WTC11 (cell line): ENCODE measurements around the gene CHST11. TPM values are rescaled to one million over a fixed set of nuclear protein-coding genes. Genes with fewer than 3 reads are reported as not detected.

Experiments used
- ATAC-seq: fragments of 200-7000 bp; cut with Tn5 transposase; 2 replicates; pipeline ENCODE4 v1.10.0; 2021; ENCODE audit warnings: mild to moderate bottlenecking, moderate library complexity
- CTCF ChIA-PET: fragments of 300-600 bp; sonication (Branson Sonifier 250); formaldehyde crosslinking; loops from one replicate; lab custom pipeline; 2021; ENCODE audit warnings: antibody characterized with exemption; lab: Charles Lee
- POLR2A ChIA-PET: fragments of 350-600 bp; sonication (Branson Sonifier 250); formaldehyde crosslinking; loops from one replicate; lab custom pipeline; 2021; ENCODE audit warnings: antibody characterized with exemption; lab: Charles Lee
- DNase-seq: peaks from one replicate; pipeline ENCODE4 v3.0.0; 2021; ENCODE audit warnings: low spot score
- H3K27ac Mint-ChIP-seq: 2 replicates; pipeline ENCODE4 v1.8.0; 2021; ENCODE audit warnings: mixed read lengths
- H3K27me3 Mint-ChIP-seq: 2 replicates; pipeline ENCODE4 v1.8.0; 2021; ENCODE audit warnings: low read depth, mild to moderate bottlenecking, moderate library complexity, mixed read lengths
- H3K36me3 Mint-ChIP-seq: 2 replicates; pipeline ENCODE4 v1.8.0; 2021; ENCODE audit warnings: mixed read lengths
- H3K4me1 Mint-ChIP-seq: 2 replicates; pipeline ENCODE4 v1.8.0; 2022; ENCODE audit warnings: mixed read lengths
- H3K4me3 Mint-ChIP-seq: 2 replicates; pipeline ENCODE4 v1.8.0; 2021; ENCODE audit warnings: mild to moderate bottlenecking, moderate library complexity, mixed read lengths
- H3K9me3 Mint-ChIP-seq: 2 replicates; pipeline ENCODE4 v1.8.0; 2021; ENCODE audit warnings: mixed read lengths
- ESRRA ChIP-seq: sonication (generic); formaldehyde crosslinking; IDR thresholded peaks from 2 replicates; pipeline ENCODE4 v1.8.1; 2022; ENCODE audit warnings: mild to moderate bottlenecking, missing genetic modification reagents, borderline replicate concordance
- FOXJ3 ChIP-seq: sonication (generic); formaldehyde crosslinking; IDR thresholded peaks from 2 replicates; pipeline ENCODE4 v1.9.0; 2021; ENCODE audit warnings: missing genetic modification reagents, mild to moderate bottlenecking, borderline replicate concordance
- JUN ChIP-seq: sonication (generic); formaldehyde crosslinking; IDR thresholded peaks from 2 replicates; pipeline ENCODE4 v1.8.0; 2023; ENCODE audit warnings: mild to moderate bottlenecking, missing genetic modification reagents
- OVOL2 ChIP-seq: fragments of 250-450 bp; sonication (Bioruptor Pico); IDR thresholded peaks from 2 replicates; pipeline ENCODE4 v1.9.0; 2021; ENCODE audit warnings: mild to moderate bottlenecking, borderline replicate concordance
- ZNF121 ChIP-seq: sonication (generic); formaldehyde crosslinking; IDR thresholded peaks from 2 replicates; pipeline ENCODE4 v1.8.0; 2023; ENCODE audit warnings: missing genetic modification reagents
- ZNF396 ChIP-seq: fragments of 250-450 bp; sonication (Bioruptor Pico); IDR thresholded peaks from 2 replicates; pipeline ENCODE4 v1.8.0; 2021; ENCODE audit warnings: mild to moderate bottlenecking, moderate library complexity, borderline replicate concordance
- ZNF416 ChIP-seq: fragments of 250-450 bp; sonication (Bioruptor Pico); IDR thresholded peaks from 2 replicates; pipeline ENCODE4 v1.9.0; 2021; ENCODE audit warnings: mild to moderate bottlenecking, inconsistent platforms
- total RNA-seq: library from RNA; stranded (reverse); gene quantifications from 3 replicates; pipeline ENCODE4 v1.2.3, GENCODE V29; 2021
- TF ChIP-seq, protein P1 (sequence below): sonication (generic); formaldehyde crosslinking; IDR thresholded peaks from 2 replicates; pipeline ENCODE4 v1.8.0; 2022; ENCODE audit warnings: mild to moderate bottlenecking, missing genetic modification reagents
- TF ChIP-seq, protein P2 (sequence below): fragments of 250-450 bp; sonication (Bioruptor Pico); IDR thresholded peaks from 2 replicates; pipeline ENCODE4 v1.8.0; 2021; ENCODE audit warnings: mild to moderate bottlenecking
- TF ChIP-seq, protein P3 (sequence below): fragments of 200-600 bp; IDR thresholded peaks from 2 replicates; pipeline ENCODE4 v1.8.0; 2022; ENCODE audit warnings: antibody characterized with exemption
- TF ChIP-seq, protein P4 (sequence below): sonication (generic); formaldehyde crosslinking; IDR thresholded peaks from 2 replicates; pipeline ENCODE4 v1.8.1; 2023; ENCODE audit warnings: mild to moderate bottlenecking, missing genetic modification reagents

CHST11 gene
- total RNA-seq, 1 experiment from 2014 or later = 24.2 TPM

DNA sequence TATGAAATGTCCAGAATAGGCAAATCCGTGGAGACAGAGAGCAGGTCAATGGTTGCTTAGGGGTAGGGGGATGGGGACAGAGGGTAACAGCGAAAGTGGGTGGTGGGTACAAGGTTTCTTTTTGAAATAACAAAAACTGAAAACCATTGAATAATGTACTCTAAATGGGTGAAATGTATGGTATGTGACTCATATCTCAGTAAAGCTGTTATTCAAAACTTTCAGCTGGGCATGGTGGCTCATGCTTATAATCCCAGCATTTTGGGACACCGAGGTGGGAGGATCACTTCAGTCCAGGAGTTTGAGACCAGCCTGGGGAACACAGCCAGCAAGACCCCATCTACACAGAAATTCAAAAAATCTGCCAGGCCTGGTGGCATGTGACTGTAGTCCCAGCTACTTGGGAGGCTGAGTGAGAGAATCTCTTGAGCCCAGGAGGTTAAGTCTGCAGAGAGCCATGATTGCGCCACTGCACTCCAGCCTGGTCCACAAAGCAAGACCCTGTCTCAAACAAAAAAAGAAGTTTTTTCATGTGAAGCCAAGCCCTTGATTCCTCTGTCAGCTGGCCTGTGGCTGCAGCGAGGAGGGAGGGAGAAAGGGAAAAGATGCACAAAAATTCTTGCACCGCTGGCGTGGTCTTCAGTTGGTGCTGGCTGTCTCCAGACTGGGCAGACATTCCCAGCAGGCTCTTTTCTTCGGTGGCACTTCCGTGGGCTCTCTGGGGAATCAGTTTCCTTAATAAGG, 253.1 kb downstream of the CHST11 start:
- POLR2A ChIA-PET = interaction anchor here (0.6 kb wide), 1 partner anchor 571 kb away, joined by 3 read pairs; no protein-coding TSS in a partner anchor
- no peaks in the 10 kb centered on the region for H3K27me3 Mint-ChIP-seq

DNA sequence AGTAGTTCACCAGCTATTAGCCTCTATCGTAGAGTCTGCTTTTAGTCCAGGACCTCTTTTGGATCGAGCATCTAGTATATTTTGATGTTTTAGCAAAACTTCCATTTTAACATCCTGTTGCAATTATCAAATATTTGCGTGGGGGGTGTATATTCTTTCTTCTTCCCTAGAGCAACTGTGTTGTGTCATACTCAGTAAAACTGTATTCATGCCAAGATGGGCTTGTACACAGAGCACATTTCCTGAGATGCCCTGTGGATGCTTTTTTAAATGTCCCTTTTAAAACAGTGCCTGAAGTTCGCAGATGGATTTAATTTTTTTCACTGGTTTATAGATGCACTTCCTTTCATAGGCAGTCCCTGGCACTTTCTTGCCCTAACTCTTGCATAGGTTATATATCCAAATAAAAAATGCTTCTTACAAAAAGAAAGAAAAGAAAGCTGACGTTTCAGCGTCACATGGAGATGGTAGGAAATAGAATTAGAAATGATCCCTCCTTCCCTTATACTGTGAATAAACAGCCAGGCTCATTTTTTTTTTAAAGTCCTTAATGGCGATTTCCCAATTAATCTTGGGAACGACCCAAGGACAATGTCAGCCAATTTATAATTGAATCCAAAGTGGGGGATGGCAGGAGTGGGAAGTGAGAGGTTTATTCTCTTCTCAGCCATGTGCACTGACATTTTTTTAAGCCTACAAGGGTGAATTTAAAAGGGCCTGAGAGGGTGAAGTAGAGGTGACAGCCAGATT, 254.4 kb downstream of the CHST11 start:
- Mint-ChIP-seq H3K36me3 (no peaks in the 10 kb centered on the region), H3K4me1 (peaks cover 65% of the 10 kb centered on the region), H3K27me3 (no peaks in the 10 kb centered on the region), H3K27ac (no peak overlapping the region), H3K9me3 (no peaks in the 10 kb centered on the region), H3K4me3 (no peak overlapping the region)
- TF ChIP-seq, protein P1, sequence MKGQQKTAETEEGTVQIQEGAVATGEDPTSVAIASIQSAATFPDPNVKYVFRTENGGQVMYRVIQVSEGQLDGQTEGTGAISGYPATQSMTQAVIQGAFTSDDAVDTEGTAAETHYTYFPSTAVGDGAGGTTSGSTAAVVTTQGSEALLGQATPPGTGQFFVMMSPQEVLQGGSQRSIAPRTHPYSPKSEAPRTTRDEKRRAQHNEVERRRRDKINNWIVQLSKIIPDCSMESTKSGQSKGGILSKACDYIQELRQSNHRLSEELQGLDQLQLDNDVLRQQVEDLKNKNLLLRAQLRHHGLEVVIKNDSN = no peak
- TF ChIP-seq ESRRA (CRISPR knock-in tag) (no peak), JUN (CRISPR knock-in tag) (no peak)
- ATAC-seq (no peak), DNase-seq (no peak)
- ChIA-PET POLR2A (no interaction called here), CTCF (interaction anchor here (1.0 to 1.4 kb wide), 3 partner anchors 36 to 79 kb away, joined by 3 to 4 read pairs (median 3); no protein-coding TSS in a partner anchor)

More for the DNA sequence above, 253.1 kb downstream of the CHST11 start:
- Mint-ChIP-seq H3K4me1 (peaks cover 70% of the 10 kb centered on the region), H3K9me3 (no peaks in the 10 kb centered on the region), H3K27ac (no peak overlapping the region), H3K36me3 (no peaks in the 10 kb centered on the region), H3K4me3 (no peak overlapping the region)
- CTCF ChIA-PET = interaction anchor here (0.6 to 1.1 kb wide), 4 partner anchors 37 to 489 kb away, joined by 3 read pairs; no protein-coding TSS in a partner anchor
- ATAC-seq (no peak), DNase-seq (no peak)
- TF ChIP-seq OVOL2 (CRISPR knock-in tag) = no peak
- TF ChIP-seq ZNF121 (CRISPR knock-in tag) = peak; percentile 43; the same call in 1 of the 2 replicates
- TF ChIP-seq, protein P2, sequence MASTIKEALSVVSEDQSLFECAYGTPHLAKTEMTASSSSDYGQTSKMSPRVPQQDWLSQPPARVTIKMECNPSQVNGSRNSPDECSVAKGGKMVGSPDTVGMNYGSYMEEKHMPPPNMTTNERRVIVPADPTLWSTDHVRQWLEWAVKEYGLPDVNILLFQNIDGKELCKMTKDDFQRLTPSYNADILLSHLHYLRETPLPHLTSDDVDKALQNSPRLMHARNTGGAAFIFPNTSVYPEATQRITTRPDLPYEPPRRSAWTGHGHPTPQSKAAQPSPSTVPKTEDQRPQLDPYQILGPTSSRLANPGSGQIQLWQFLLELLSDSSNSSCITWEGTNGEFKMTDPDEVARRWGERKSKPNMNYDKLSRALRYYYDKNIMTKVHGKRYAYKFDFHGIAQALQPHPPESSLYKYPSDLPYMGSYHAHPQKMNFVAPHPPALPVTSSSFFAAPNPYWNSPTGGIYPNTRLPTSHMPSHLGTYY (CRISPR knock-in tag) = no peak

DNA sequence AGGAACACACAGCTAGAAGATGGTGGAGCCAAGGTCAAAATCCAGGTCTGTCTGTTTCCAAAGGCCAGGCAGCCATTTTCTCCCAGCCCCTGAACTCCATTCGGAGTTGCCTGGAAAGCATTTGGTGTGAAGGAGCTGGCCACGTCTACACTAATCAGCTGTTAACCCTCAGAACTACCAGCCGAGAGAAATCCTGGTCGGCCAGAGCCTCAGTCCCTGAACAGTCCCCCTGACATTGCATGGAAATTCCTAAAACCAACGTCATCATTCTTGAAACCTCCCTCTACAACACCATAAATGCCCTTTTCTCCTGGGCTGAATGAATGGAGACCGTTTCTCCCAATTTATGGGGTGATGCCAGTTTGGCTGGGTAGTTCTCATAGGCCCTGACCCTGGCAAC, 255.7 kb downstream of the CHST11 start:
- no peak for ATAC-seq
- ChIA-PET POLR2A (no interaction called here), CTCF (interaction anchor here (1.2 to 2.4 kb wide), 2 partner anchors 331 to 341 kb away, joined by 3 to 9 read pairs; no protein-coding TSS in a partner anchor)
- no peak for DNase-seq
- H3K27me3 Mint-ChIP-seq = no peaks in the 10 kb centered on the region
- H3K36me3 Mint-ChIP-seq = no peaks in the 10 kb centered on the region
- peaks cover 55% of the 10 kb centered on the region for H3K4me1 Mint-ChIP-seq
- no peak overlapping the region for H3K4me3 Mint-ChIP-seq
- H3K27ac Mint-ChIP-seq = 0 out of 2 replicates have a peak overlapping the region, but pooled peaks have one; percentile 3
- H3K9me3 Mint-ChIP-seq = no peaks in the 10 kb centered on the region
- TF ChIP-seq, protein P3, sequence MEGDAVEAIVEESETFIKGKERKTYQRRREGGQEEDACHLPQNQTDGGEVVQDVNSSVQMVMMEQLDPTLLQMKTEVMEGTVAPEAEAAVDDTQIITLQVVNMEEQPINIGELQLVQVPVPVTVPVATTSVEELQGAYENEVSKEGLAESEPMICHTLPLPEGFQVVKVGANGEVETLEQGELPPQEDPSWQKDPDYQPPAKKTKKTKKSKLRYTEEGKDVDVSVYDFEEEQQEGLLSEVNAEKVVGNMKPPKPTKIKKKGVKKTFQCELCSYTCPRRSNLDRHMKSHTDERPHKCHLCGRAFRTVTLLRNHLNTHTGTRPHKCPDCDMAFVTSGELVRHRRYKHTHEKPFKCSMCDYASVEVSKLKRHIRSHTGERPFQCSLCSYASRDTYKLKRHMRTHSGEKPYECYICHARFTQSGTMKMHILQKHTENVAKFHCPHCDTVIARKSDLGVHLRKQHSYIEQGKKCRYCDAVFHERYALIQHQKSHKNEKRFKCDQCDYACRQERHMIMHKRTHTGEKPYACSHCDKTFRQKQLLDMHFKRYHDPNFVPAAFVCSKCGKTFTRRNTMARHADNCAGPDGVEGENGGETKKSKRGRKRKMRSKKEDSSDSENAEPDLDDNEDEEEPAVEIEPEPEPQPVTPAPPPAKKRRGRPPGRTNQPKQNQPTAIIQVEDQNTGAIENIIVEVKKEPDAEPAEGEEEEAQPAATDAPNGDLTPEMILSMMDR = no peak
- TF ChIP-seq, protein P4, sequence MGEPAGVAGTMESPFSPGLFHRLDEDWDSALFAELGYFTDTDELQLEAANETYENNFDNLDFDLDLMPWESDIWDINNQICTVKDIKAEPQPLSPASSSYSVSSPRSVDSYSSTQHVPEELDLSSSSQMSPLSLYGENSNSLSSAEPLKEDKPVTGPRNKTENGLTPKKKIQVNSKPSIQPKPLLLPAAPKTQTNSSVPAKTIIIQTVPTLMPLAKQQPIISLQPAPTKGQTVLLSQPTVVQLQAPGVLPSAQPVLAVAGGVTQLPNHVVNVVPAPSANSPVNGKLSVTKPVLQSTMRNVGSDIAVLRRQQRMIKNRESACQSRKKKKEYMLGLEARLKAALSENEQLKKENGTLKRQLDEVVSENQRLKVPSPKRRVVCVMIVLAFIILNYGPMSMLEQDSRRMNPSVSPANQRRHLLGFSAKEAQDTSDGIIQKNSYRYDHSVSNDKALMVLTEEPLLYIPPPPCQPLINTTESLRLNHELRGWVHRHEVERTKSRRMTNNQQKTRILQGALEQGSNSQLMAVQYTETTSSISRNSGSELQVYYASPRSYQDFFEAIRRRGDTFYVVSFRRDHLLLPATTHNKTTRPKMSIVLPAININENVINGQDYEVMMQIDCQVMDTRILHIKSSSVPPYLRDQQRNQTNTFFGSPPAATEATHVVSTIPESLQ (CRISPR knock-in tag) = no peak
- TF ChIP-seq FOXJ3 (CRISPR knock-in tag) (no peak), ZNF416 (CRISPR knock-in tag) (no peak), ZNF396 (CRISPR knock-in tag) (no peak)
